Stimulated activated CD4-positive, alpha-beta T cell treated with anti-CD3 and anti-CD28 coated beads, Interleukin-1b, Interleukin-23, amount 100 ng/mL, for 24 hours (primary cell): Measurements from ENCODE around the gene EVC2.

Experiments used
- DNase-seq, 4 experiments: peaks; one replicate each; pipeline ENCODE4 v3.0.0-alpha.2; 2020; ENCODE audit warnings: low read depth in 4 of 4, low spot score in 1 of 4

EVC2 gene

GRCh38 chr4:5515646-5516045 is 192.7 kb downstream of the EVC2 start:
- no peak for DNase-seq
